Gastrocnemius medialis (tissue), 4 donors: ENCODE measurements around the gene MMRN2. TPM values are rescaled to one million over a fixed set of nuclear protein-coding genes. Genes with fewer than 3 reads are reported as not detected.

Experiments used
- ATAC-seq, 2 donors: fragments of 150-250 bp; one replicate each; pipeline ENCODE4 v1.9.1; 2016
- DNase-seq, 2 donors: peaks; one replicate each; pipeline ENCODE4 v3.0.0-alpha.2; 2019
- H3K27ac ChIP-seq, 4 donors: fragments of 200-600 bp; sonication (generic); 1 replicate in 1 of 4; 2 replicates in 3 of 4; pipeline ENCODE4 v1.5.1; 2016 to 2018; ENCODE audit warnings: mild to moderate bottlenecking in 2 of 4, moderate library complexity in 1 of 4
- H3K27me3 ChIP-seq, 3 donors: fragments of 200-600 bp; sonication (generic) in 2 of 3; 1 replicate in 1 of 3; 2 replicates in 2 of 3; pipeline versions ENCODE4 v1.5.1 to v1.6.0; 2016 to 2019; ENCODE audit warnings: mild to moderate bottlenecking in 1 of 3, moderate library complexity in 1 of 3
- H3K36me3 ChIP-seq, 2 donors: fragments of 200-600 bp; sonication (generic) in 1 of 2; one replicate each; pipeline ENCODE4 v1.5.1; 2017 to 2018
- H3K4me1 ChIP-seq, 2 donors: fragments of 200-600 bp; sonication (generic) in 1 of 2; one replicate each; pipeline ENCODE4 v1.5.1; 2016 to 2017; ENCODE audit warnings: mild to moderate bottlenecking in 2 of 2
- H3K4me3 ChIP-seq, 4 donors: fragments of 200-600 bp; sonication (generic) in 3 of 4; 1 replicate in 1 of 4; 2 replicates in 3 of 4; pipeline ENCODE4 v1.5.1; 2016 to 2019; ENCODE audit warnings: mild to moderate bottlenecking in 2 of 4
- H3K9me3 ChIP-seq, 3 donors: fragments of 200-600 bp; sonication (generic) in 2 of 3; 1 replicate in 1 of 3; 2 replicates in 2 of 3; pipeline ENCODE4 v1.5.1; 2016 to 2019
- POLR2A ChIP-seq, 2 donors: fragments of 450-650 bp; IDR thresholded peaks; one replicate each; pipeline ENCODE4 v1.6.1; 2017; ENCODE audit warnings: antibody characterized with exemption in 2 of 2, mild to moderate bottlenecking in 2 of 2, moderate library complexity in 2 of 2
- in situ Hi-C, 4 donors: fragments of 200-750 bp; cut with MboI; loops; one replicate each; pipeline versions ENCODE4 v1.15.0 to v1.8.0; 2017; ENCODE audit warnings: low sequenced_read_pairs in 4 of 4
- intact Hi-C: fragments of 100-400 bp; cut with DNase I; formaldehyde crosslinking; loops from one replicate; pipeline ENCODE4 v1.15.1; 2023; ENCODE audit warnings: low total_unique reads
- total RNA-seq, 4 donors: library from RNA; depleted of rRNA; stranded (reverse); fragments of >200 nt; gene quantifications; one replicate each; pipeline versions ENCODE4 v1.1.0 to v1.2.3, GENCODE V29; 2016
- TF ChIP-seq, protein P1 (sequence below), 5 experiments: fragments of 450-650 bp in 3 of 5; fragments of 200-600 bp in 2 of 5; sonication (generic) in 2 of 5; IDR thresholded peaks in 4 of 5; conservative IDR thresholded peaks in 1 of 5; 1 replicate in 4 of 5; 2 replicates in 1 of 5; pipeline ENCODE4 v1.5.1; 2016 to 2019; ENCODE audit warnings: antibody characterized with exemption in 5 of 5, mild to moderate bottlenecking in 3 of 5, moderate library complexity in 3 of 5

Gene MMRN2
- total RNA-seq, 4 donors from 2014 or later = 14.6 to 34.8 (median 25.8) TPM

- H3K4me3 ChIP-seq = peak overlapping the region in 3 of 4 donors; percentile 26 to 55 (median 51)
- DNase-seq (peak in 1 of 2 donors; percentile 23), ATAC-seq (peak; percentile 23 to 46)
- no peak for TF ChIP-seq POLR2A (IDR thresholded peaks at IDR 0.05)
- TF ChIP-seq, protein P1, sequence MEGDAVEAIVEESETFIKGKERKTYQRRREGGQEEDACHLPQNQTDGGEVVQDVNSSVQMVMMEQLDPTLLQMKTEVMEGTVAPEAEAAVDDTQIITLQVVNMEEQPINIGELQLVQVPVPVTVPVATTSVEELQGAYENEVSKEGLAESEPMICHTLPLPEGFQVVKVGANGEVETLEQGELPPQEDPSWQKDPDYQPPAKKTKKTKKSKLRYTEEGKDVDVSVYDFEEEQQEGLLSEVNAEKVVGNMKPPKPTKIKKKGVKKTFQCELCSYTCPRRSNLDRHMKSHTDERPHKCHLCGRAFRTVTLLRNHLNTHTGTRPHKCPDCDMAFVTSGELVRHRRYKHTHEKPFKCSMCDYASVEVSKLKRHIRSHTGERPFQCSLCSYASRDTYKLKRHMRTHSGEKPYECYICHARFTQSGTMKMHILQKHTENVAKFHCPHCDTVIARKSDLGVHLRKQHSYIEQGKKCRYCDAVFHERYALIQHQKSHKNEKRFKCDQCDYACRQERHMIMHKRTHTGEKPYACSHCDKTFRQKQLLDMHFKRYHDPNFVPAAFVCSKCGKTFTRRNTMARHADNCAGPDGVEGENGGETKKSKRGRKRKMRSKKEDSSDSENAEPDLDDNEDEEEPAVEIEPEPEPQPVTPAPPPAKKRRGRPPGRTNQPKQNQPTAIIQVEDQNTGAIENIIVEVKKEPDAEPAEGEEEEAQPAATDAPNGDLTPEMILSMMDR (IDR thresholded peaks at IDR 0.05 in 4 of 5, conservative IDR thresholded peaks at IDR 0.05 in 1 of 5) = peak; percentile 64 to 85 (median 82)
- intact Hi-C loops = no loop called here
- no peaks in the 10 kb centered on the region for H3K36me3 ChIP-seq
- peaks cover 8% of the 10 kb centered on the region in 2 donors for H3K4me1 ChIP-seq
- no peaks in the 10 kb centered on the region for H3K27me3 ChIP-seq
- H3K27ac ChIP-seq = peak overlapping the region; percentile 72 to 79 (median 78)
- in situ Hi-C loops = no loop called here
- H3K9me3 ChIP-seq = no peaks in the 10 kb centered on the region
Measured at GRCh38 chr10:86960003-86960862, 2.8 kb upstream of the MMRN2 start.

DNA sequence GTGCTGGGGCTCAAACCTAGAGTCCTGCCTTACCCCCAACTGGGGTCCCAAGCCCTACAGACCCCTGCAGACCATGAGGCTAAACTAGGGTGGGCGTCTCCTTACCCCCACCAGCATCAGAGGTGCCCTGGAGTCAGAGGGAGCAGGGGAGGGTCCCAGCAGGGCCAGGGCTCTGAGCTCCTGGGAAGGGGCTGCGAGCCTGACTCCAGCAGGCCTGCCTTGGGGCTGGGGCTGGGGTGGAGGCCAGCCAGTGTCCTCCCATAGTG lies 2.3 kb upstream of the MMRN2 start:
- TF ChIP-seq, protein P1 (IDR thresholded peaks at IDR 0.05 in 4 of 5, conservative IDR thresholded peaks at IDR 0.05 in 1 of 5) = no peak
- no peak for TF ChIP-seq POLR2A (IDR thresholded peaks at IDR 0.05)
- Histone ChIP-seq H3K4me1 (peaks cover 8 to 9% of the 10 kb centered on the region in 2 donors), H3K4me3 (peak overlapping the region; percentile 26 to 55 (median 40)), H3K27ac (peak overlapping the region; percentile 72 to 79 (median 78)), H3K9me3 (no peaks in the 10 kb centered on the region), H3K36me3 (no peaks in the 10 kb centered on the region), H3K27me3 (no peaks in the 10 kb centered on the region)
- ATAC-seq (no peak), DNase-seq (no peak)
- in situ Hi-C loops = no loop called here
- intact Hi-C loops = no loop called here

GRCh38 chr10:86958901-86959736 lies 1.7 kb upstream of the MMRN2 start:
- H3K27me3 ChIP-seq = no peaks in the 10 kb centered on the region
- in situ Hi-C loops (no loop called here), intact Hi-C loops (no loop called here)
- H3K9me3 ChIP-seq = no peaks in the 10 kb centered on the region
- DNase-seq (no peak), ATAC-seq (peak; percentile 20 to 23)
- peaks cover 8 to 15% of the 10 kb centered on the region in 2 donors for H3K4me1 ChIP-seq
- H3K27ac ChIP-seq = peak overlapping the region; percentile 72 to 79 (median 78)
- peak overlapping the region; percentile 28 to 55 (median 45) for H3K4me3 ChIP-seq
- peak in 1 of 2 donors; percentile 20 for TF ChIP-seq POLR2A (IDR thresholded peaks at IDR 0.05)
- TF ChIP-seq, protein P1 (IDR thresholded peaks at IDR 0.05 in 4 of 5, conservative IDR thresholded peaks at IDR 0.05 in 1 of 5) = no peak
- no peaks in the 10 kb centered on the region for H3K36me3 ChIP-seq

DNA sequence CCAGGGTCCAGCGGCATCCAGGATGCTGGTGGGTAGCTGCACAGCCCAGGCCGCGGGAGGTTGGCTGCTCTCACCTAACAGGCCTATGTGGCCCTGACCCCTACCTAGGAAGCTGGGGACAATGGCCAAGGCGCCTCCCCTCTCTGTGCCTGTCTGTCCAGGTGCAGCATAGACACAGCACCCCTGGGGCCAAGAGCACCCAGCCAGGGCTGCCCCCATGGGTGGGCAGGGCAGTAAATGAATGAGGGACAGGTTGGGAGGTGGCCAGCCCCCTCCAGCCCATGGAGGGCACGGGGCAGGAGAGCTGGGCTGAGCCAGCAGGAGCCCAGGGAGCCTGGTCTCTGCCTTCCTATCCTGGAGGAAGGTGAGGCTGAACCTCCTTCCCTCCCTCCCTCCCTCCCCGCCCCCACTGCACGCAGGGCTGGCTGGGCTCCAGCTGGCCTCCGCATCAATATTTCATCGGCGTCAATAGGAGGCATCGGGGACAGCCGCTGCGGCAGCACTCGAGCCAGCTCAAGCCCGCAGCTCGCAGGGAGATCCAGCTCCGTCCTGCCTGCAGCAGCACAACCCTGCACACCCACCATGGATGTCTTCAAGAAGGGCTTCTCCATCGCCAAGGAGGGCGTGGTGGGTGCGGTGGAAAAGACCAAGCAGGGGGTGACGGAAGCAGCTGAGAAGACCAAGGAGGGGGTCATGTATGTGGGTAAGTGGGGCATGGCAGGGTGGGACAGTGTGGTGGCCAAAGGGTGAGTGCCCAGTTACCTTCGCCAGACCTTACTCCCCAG lies 893 bp upstream of the MMRN2 start, which contains the start of gene SNCG:
Gene SNCG (plus strand): TSS at position 484 of the 785 bp plus-strand sequence. CDS start 99 bp downstream, at position 583.
- H3K27me3 ChIP-seq = no peaks in the 10 kb centered on the region
- H3K36me3 ChIP-seq = no peaks in the 10 kb centered on the region
- H3K27ac ChIP-seq = peak within 1 kb of the TSS; percentile 72 to 79 (median 78)
- H3K4me1 ChIP-seq = peaks cover 8 to 23% of the 10 kb centered on the region in 2 donors
- DNase-seq (no peak), ATAC-seq (no peak)
- H3K9me3 ChIP-seq = no peaks in the 10 kb centered on the region
- in situ Hi-C loops (no loop called here), intact Hi-C loops (no loop called here)
- TF ChIP-seq, protein P1 (IDR thresholded peaks at IDR 0.05 in 4 of 5, conservative IDR thresholded peaks at IDR 0.05 in 1 of 5) = no peak
- no peak for TF ChIP-seq POLR2A (IDR thresholded peaks at IDR 0.05)
- peak within 1 kb of the TSS; percentile 28 to 55 (median 45) for H3K4me3 ChIP-seq
